Coronary artery (tissue), 2 donors: ENCODE results near the gene COG2.
"Not testable (repeated sequence)": the region's sequence is repeated elsewhere in the genome, so short reads cannot be mapped to it uniquely, and the experiment has no call there.

Experiments
- DNase-seq: peaks from one replicate; pipeline ENCODE4 v3.0.0-alpha.2; 2017; ENCODE audit warnings: low spot score
- H3K27ac ChIP-seq, 2 donors: fragments of 200-600 bp; sonication (generic); one replicate each; pipeline ENCODE4 v1.5.1; 2016 to 2019
- H3K4me3 ChIP-seq: fragments of 200-600 bp; sonication (generic); 2 replicates; pipeline ENCODE4 v1.5.1; 2016; ENCODE audit warnings: mild to moderate bottlenecking, moderate library complexity
- CTCF ChIP-seq: fragments of 200-600 bp; sonication (generic); IDR thresholded peaks from one replicate; pipeline ENCODE4 v1.5.1; 2019; ENCODE audit warnings: antibody characterized with exemption

COG2 gene

GRCh38 chr1:230713547-230713914 lies 71.2 kb downstream of the COG2 start:
- no peak for DNase-seq
- TF ChIP-seq CTCF = no peak
- Histone ChIP-seq H3K27ac (peak overlapping the region; percentile 64 to 72), H3K4me3 (peak overlapping the region; percentile 63)

GRCh38 chr1:230713915-230714764 lies 71.9 kb downstream of the COG2 start, which contains the start of gene AGT:
AGT (minus strand) TSS chr1:230714122; CDS start chr1:230710823, 3,299 bp downstream.
- peak within 1 kb of the TSS; percentile 63 for H3K4me3 ChIP-seq
- TF ChIP-seq CTCF = no peak
- peak; percentile 86 for DNase-seq
- peak within 1 kb of the TSS; percentile 64 to 72 for H3K27ac ChIP-seq

GRCh38 chr1:230715510-230715909 lies 73.2 kb downstream of the COG2 start:
- Histone ChIP-seq H3K4me3 (no peak overlapping the region), H3K27ac (no peak overlapping the region)
- DNase-seq = no peak
- TF ChIP-seq CTCF = no peak

- not testable (repeated sequence) for H3K4me3 ChIP-seq, DNase-seq, H3K27ac ChIP-seq
Observed at GRCh38 chr1:230716453-230716852, 74.2 kb downstream of the COG2 start.

GRCh38 chr1:230717251-230717650 lies 75.0 kb downstream of the COG2 start:
- Histone ChIP-seq H3K4me3 (no peak overlapping the region), H3K27ac (no peak overlapping the region)
- DNase-seq = no peak
- TF ChIP-seq CTCF = no peak

GRCh38 chr1:230721849-230722522 lies 79.7 kb downstream of the COG2 start:
- not testable (repeated sequence) for H3K4me3 ChIP-seq, H3K27ac ChIP-seq, DNase-seq

- DNase-seq = no peak
- no peak for TF ChIP-seq CTCF
- peak overlapping the region in 1 of 2 donors; percentile 83 for H3K27ac ChIP-seq
- no peak overlapping the region for H3K4me3 ChIP-seq
Observed at GRCh38 chr1:230725256-230726012, 83.2 kb downstream of the COG2 start.
